GM18508 (cell line): Measurements from ENCODE around the gene PLXND1.

Experiments used
- ATAC-seq: cut with Tn5 transposase; IDR thresholded peaks from one replicate; pipeline ENCODE4 v1.9.1; 2021; ENCODE audit warnings: moderate number of reproducible peaks; ENCODE audit not compliant: insufficient read depth, unreplicated experiment

The PLXND1 gene

DNA sequence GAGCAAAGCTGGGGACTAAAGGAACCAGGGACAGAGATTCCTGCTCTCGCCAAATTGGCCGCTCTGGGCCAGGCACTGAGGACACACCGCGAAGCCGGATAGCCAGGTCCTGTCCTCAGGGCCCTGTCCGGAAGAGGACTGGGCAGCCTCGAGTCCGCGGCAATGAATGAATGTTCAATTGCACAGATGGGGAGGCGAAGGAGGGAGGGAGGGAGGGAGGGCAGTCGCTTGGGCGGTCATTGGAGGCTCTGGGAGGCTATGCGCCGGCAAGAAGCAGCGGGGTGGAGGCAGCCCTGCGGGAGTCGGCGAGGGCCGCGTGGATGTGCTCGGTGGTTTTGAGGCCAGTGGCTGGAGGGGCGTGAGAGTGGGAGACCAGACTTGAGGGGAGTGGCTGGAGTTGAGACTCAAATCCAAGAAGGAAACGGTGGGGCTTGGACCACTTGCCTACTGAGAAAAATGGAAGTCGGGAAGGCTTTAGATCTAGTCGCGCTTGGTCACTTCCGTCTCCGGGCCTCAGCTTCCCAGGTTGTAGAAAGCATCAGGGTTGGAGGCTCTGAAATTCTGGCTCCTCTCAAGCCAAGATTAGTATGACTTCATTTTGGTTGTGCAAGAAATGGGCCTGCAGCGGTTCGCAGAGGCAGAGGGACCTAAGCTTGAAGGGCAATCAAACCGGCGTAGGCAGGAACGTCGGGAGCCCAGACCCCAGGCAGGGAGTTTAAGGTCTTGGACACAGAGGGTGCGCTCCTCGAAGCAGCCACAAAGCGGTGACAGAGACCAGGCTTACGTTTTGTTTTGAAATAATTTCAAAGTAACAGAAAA is 21.1 kb upstream of the PLXND1 start:
- ATAC-seq = no peak

DNA sequence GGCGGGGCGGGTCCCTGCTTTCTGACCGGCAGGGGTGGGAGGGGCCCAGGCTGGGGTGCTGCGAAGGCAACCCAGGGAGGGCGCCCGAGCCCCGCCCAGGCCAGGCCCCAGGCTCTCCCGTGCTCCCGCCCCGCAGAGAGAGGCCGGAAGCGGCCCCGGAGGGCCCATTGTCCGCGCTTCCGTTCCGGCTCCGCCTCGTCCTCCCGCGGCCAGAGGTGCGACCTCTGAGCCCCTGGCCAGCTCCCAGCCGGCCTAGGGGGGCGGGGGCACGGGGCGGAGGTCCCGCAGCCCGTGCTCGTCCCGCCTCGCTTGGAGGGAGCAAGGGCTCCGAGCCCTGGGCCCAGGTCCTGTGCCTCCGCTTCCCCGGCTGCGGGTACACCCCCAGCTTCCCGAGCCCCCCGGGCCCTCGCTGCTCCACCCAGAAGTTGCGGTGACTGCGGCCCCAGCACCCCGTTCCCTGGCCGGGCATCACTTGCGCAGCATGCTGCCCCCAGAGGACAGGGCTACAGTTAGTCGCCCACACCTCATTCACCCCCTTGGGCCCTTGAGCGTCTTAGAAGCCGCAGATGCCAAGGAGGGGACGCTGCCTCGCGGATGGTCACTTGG is 20.4 kb upstream of the PLXND1 start:
- no peak for ATAC-seq

DNA sequence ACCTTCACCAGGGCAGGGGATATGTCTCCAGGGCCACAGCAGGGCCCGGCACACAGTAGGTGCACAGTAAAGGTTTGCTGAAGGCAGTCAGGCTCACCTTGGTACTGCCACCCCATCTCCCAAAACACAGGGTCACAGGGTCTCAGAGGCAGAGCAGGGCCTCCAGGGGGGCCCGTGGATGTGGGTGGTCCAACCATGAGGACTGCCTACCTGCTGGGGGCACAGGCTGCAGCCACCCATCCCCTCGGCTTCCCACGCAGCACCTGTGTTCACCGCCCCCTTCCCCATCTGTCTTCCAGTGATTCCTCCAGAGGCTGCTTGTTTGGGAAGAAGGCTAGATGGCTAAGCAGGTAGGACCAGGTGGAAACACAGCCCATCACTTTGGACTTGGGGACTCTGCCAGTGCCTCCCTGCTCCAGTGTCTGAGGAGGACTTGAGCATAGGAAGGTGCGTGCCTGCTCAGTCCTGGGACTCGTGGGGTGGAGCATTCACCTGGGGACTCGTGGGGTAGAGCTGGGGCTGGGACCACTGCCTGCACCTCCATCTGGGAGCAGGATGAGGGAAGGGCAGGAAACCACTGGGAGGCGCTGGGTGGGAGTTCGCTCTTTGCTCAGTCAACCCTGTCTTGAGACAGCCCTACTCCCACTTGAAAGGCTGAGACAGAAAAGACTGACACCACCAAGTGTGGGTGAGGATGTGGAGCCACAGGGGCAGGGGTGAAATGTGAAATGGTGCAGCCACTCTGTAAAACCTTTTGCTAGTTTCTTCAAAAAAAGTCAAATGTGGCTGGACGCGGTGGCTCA is 18.8 kb upstream of the PLXND1 start:
- ATAC-seq = no peak

DNA sequence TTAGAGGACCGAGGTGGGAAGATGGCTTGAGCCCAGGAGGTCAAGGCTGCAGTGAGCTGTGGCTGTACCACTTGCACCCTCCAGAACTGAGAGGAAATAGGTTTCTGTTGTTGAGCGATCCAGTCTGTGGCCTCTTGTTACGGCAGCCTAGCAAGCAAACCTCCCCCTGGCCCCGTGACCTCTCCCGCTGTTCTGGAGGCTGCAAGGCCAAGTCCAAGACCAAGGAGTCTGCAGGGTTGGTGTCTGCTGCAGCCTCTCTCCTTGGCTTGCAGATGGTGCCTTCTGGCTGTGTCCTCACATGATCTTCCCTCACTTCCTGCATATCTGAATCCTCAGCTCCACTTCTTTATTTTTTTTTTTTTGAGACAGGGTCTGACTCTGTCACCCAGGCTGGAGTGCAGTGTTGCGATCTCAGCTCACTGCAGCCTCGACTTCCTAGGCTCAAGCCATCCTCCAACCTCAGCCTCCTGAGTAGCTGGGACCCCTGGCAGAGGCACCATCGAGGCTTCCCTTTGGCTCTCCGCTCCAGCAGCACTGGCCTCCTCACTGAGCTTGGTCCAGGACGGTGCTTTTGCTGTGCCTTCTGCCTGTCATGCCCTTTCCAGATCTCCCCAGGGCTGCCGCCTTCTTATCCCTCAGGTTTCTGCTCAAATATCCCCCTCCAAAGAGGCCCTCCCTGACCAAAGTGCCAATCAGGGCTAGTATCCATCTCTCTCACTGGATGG is 18.0 kb upstream of the PLXND1 start:
- ATAC-seq = no peak

DNA sequence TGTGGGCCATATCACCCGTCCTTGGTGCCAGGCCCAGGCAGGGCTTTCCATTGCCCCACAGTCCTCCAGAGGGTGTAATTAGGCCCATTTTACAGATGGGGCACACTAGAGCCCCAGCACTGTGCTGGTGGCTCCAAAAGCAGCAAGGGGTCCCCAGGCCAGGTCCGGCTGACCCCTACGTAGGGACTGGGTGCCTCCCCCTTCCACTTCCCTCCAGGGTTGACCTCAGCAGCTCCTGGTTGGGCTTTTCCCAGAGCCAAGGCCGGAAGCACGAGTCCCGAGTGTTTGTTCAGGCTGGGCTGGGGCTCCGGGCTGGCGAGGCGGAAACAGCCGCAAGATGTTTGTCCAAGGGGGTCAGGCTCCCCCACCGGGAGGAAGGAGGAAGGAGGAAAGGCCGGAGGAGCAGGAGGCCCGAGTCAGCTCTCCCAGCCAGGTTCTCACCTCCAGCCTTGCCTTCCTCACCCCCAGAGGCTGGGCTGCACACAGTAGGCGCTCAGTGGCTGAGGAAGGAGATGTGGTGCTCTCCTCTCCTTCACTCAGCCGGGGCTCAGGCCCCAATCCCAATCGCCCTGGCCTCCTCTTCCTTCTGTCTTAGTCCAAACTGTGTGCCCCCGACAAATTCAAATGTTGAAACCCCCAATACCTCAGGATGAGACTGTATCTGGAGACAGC is 17.1 kb upstream of the PLXND1 start:
- no peak for ATAC-seq

GRCh38 chr3:129622933-129623332 is 16.5 kb upstream of the PLXND1 start:
- no peak for ATAC-seq

DNA sequence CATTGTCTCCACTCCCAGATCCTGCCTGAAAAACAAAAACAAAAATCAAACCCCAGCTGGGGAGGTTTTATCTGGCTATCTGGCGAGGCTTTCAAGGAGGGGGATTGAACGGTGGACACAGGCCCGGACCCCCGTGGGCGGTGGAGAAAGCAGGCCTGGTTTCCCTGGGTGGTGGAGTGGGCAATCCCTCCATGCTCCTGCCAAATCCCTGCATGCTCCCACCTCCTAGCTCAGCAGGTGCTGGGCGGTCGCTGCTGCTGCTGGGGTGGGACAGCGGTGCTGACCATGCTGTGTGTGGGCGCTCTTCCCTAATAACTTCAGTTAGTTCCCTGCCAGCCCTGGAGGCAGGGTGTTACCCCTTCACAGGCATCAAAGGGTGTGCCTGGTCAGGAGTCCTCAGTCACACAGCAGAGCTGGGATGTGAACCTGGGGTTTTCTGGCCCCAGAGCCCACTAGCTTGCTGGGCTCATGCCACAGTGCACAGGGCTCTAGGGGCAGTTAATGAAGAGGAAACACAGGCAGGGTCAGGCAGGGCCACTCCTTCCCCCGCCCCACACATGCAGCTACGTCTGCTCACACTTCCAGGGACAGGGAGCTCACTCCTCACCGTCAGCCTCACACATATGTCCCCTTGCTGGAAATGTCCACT is 15.9 kb upstream of the PLXND1 start:
- no peak for ATAC-seq

DNA sequence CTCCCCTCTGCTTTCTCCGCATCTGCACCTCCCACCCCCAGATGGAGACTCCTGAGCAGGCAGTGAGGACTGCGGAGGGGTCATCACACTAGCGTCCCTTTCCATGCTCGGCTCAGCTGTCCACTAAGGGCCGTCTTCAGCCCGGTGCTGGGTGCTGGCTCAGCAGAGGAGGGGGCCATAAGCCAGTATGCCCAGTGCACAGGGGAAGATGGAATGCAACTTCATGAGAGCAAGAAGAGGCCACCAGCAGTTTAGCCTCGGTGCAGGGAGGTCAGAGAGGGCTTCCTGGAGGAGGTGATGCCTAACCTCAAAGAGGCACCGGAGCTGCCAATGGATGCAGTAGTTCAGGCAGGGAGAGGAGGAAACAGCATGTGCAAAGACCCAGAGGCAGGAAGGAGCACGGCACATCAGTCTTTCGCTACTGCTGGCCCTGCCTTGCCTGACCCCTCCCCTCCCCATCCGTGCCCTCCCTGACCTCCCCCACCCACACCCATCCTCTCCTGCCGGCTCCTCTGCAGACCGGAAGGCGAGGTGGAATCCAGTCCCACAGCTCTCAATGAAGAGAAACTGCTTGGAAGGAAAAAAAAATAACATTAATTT is 15.2 kb upstream of the PLXND1 start:
- no peak for ATAC-seq

DNA sequence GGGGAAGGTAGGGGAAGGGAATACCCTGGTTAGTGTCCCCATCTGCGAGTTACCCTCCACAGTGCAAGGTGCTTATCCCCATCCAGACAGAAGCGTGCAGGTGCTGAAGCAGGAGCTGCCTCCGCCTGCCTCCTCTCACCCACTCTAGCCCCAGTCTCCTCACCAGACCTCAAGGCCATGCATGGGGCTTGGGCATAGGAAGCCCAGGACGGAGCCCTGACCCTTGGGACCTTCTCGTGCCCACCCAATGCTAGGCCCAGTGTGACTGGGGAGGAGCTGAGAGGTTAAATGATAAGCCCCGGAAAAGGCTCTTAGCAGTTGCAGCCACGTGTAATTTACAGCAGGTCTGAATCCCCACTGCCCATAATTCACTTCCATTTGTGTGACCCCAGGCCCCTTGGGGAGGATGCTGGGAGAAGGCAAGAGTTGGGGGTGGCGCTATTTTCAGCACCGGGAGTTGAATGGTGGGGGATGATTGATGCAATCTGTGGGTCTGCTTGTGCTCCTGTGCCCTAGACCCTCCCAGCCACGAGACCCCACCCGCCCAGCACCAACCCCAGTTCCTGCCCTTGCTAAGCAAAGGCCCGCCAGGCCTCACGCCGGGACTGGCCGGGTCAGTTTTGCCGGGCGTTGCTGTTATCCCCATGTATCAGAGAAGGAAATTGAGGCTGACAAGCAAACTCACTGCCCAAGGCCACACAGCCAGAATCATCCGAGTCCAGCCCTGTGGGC is 14.5 kb upstream of the PLXND1 start:
- no peak for ATAC-seq

DNA sequence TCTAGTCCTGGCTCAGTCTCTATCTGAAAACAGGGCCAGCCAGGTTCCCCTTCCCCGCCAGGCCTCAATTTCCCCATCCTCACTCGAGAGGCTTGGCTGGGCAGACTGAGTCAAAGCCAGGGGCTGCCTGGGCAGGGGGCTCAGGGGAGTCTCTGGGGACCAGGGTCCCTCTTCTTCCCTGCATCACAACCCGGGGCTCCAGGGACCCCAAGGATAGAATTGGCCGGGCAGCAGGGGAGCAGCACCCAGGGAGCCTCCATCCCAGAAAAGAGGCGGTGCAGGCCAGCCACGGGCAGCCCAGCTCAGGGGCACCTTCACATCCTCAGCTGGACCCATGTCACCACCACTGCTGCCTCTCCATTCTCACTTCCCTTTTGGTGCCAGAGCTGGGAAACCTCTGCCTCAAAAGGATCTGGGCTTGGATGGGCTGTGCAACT is 13.3 kb upstream of the PLXND1 start:
- ATAC-seq = no peak

DNA sequence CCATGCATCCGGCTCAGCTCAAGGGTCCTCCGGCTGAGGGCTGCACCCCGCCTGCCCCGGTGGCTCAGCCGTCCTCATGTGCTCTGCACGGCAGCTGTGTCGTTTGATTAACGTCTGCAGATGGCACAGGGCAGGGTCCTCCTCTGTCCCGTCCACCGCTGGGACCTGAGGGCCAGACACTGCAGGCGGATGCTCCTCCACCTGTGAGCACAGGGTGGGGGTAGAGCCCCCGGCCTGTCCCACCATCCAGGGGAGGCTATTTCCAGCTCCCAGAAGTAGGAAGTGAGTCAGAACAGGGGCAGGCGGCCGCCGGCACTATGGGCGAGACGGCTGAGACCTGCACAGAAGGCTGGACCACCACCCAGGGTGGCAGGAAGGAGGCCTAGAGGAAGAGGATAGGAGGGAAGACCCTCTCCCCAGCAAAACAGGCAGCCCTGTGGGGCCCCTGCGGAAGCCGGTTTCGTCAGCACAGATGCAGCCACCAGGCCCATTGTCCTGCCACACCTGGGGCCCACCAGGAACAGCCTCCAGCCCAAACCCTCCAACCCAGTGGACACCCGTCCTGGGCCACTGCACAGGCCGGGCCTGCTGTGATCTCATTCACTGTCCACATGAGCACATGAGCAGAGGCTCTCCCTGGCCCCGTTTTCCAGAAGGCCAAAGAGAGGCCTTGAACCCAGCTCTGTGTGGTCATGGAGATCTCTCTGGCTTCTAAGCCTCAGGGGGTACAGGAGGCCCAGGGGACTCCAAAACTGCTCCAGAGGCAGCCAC is 12.6 kb upstream of the PLXND1 start:
- ATAC-seq = no peak

GRCh38 chr3:129618186-129618820 is 11.8 kb upstream of the PLXND1 start:
- ATAC-seq = no peak

GRCh38 chr3:129617381-129618185 is 11.1 kb upstream of the PLXND1 start:
- no peak for ATAC-seq

- ATAC-seq = no peak
Observed at GRCh38 chr3:129616713-129617112, 10.2 kb upstream of the PLXND1 start.

- no peak for ATAC-seq
Observed at GRCh38 chr3:129616291-129616690, 9.8 kb upstream of the PLXND1 start.

GRCh38 chr3:129615751-129616281 is 9.3 kb upstream of the PLXND1 start:
- ATAC-seq = no peak
